Measurements from ENCODE around the gene NELL2.

- TF ChIP-seq CTCF (IDR thresholded peaks at IDR 0.05) (no peak), POLR2A (IDR thresholded peaks at IDR 0.05) (no peak)
These were observed 27.4 kb downstream of the NELL2 start for GRCh38 chr12:44848703-44849085.
